GM12878 (cell line): ENCODE data around the gene FARS2. TPM values are rescaled to one million over a fixed set of nuclear protein-coding genes. Genes with fewer than 3 reads are reported as not detected.

Source experiments
- BACH1 ChIP-seq: fragments of 450-650 bp; IDR thresholded peaks from 2 replicates; pipeline ENCODE4 v1.6.1; 2017; ENCODE audit warnings: mild to moderate bottlenecking, borderline replicate concordance
- BCL11A ChIP-seq: IDR thresholded peaks from 2 replicates; pipeline ENCODE4 v1.6.1; 2011; ENCODE audit warnings: low read depth, low read length
- CUX1 ChIP-seq: IDR thresholded peaks from 2 replicates; pipeline ENCODE4 v1.6.1; 2012; ENCODE audit warnings: improper control_type of control experiment, low read depth, low read length; ENCODE audit not compliant: insufficient replicate concordance
- ESRRA ChIP-seq: IDR thresholded peaks from 2 replicates; pipeline ENCODE4 v1.6.1; 2012; ENCODE audit warnings: mild to moderate bottlenecking, low read length, improper control_type of control experiment
- FOS ChIP-seq: IDR thresholded peaks from 3 replicates; pipeline ENCODE4 v1.6.1; 2011; ENCODE audit warnings: borderline replicate concordance; ENCODE audit not compliant: insufficient read length; ENCODE audit errors: extremely low read depth
- FOXK2 ChIP-seq: fragments of 450-650 bp; IDR thresholded peaks from 2 replicates; pipeline ENCODE4 v1.6.1; 2017; ENCODE audit warnings: mild to moderate bottlenecking, moderate library complexity
- KAT2A ChIP-seq: conservative IDR thresholded peaks from 2 replicates; pipeline ENCODE4 v1.6.1; 2011; ENCODE audit warnings: low read depth, low read length; ENCODE audit not compliant: control insufficient read depth
- NR2C1 ChIP-seq: fragments of 450-650 bp; IDR thresholded peaks from 2 replicates; pipeline ENCODE4 v1.6.1; 2017; ENCODE audit warnings: antibody characterized with exemption, mild to moderate bottlenecking, moderate library complexity
- NR2F1 ChIP-seq: fragments of 450-650 bp; conservative IDR thresholded peaks from 2 replicates; pipeline ENCODE4 v1.6.1; 2017; ENCODE audit warnings: mild to moderate bottlenecking
- TCF12 ChIP-seq: IDR thresholded peaks from 2 replicates; pipeline ENCODE4 v1.6.1; 2011; ENCODE audit warnings: low read depth, mild to moderate bottlenecking, low read length
- ZNF592 ChIP-seq: fragments of 450-650 bp; IDR thresholded peaks from 2 replicates; pipeline ENCODE4 v1.6.1; 2017; ENCODE audit warnings: mild to moderate bottlenecking, moderate library complexity
- polyA plus RNA-seq, 11 experiments: library from polyadenylated mRNA; depleted of rRNA in 4 of 11; unstranded in 6 of 11; stranded (reverse) in 5 of 11; fragments of >200 nt; fragmentation: Nextera tagmentation in 4 of 11; fragmentation: Illumina TruSeq in 1 of 11; extraction: Ambion mirVana in 4 of 11; extraction: Trizol in 1 of 11; gene quantifications; 1 replicate in 1 of 11; 2 replicates in 10 of 11; pipeline versions ENCODE4 v1.2.1 to v1.2.3, GENCODE V29; 2011 to 2016; ENCODE audit warnings: inconsistent platforms in 2 of 11, missing spikeins in 2 of 11, low read depth in 1 of 11
- total RNA-seq, 4 experiments: library from RNA; depleted of rRNA in 3 of 4; stranded (reverse); fragments of >200 nt in 3 of 4; fragmentation: Illumina TruSeq in 1 of 4; extraction: Trizol in 1 of 4; gene quantifications; 2 replicates each; pipeline versions ENCODE4 v1.2.1 to v1.2.3, GENCODE V29; 2013 to 2021
- TF ChIP-seq, protein P1 (sequence below): fragments of 450-650 bp; IDR thresholded peaks from 2 replicates; pipeline ENCODE4 v1.6.1; 2018; ENCODE audit warnings: mild to moderate bottlenecking, low read depth, moderate library complexity; ENCODE audit not compliant: partially characterized antibody

FARS2 gene
- total and polyA plus RNA-seq, 10 of the 15 experiments (the other 5 are each of a cell fraction or from before 2014, with no cell fraction given): 16.8 to 46.7 (median 25.6) TPM

GRCh38 chr6:5764401-5764955 is 503.2 kb downstream of the FARS2 start (continued):
- TF ChIP-seq CUX1 (no peak), NR2F1 (no peak), NR2C1 (no peak), ZNF592 (no peak), BACH1 (no peak), FOS (no peak), BCL11A (no peak), FOXK2 (no peak), KAT2A (no peak), TCF12 (peak; percentile 51; the same call in 1 of the 2 replicates), ESRRA (no peak)
- TF ChIP-seq, protein P1, sequence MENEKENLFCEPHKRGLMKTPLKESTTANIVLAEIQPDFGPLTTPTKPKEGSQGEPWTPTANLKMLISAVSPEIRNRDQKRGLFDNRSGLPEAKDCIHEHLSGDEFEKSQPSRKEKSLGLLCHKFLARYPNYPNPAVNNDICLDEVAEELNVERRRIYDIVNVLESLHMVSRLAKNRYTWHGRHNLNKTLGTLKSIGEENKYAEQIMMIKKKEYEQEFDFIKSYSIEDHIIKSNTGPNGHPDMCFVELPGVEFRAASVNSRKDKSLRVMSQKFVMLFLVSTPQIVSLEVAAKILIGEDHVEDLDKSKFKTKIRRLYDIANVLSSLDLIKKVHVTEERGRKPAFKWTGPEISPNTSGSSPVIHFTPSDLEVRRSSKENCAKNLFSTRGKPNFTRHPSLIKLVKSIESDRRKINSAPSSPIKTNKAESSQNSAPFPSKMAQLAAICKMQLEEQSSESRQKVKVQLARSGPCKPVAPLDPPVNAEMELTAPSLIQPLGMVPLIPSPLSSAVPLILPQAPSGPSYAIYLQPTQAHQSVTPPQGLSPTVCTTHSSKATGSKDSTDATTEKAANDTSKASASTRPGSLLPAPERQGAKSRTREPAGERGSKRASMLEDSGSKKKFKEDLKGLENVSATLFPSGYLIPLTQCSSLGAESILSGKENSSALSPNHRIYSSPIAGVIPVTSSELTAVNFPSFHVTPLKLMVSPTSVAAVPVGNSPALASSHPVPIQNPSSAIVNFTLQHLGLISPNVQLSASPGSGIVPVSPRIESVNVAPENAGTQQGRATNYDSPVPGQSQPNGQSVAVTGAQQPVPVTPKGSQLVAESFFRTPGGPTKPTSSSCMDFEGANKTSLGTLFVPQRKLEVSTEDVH: no peak
